Adrenal gland (tissue), 5 donors: ENCODE data around the gene QSOX2.

Source experiments
- POLR2A ChIP-seq, 2 donors: fragments of 450-650 bp; IDR thresholded peaks; one replicate each; pipeline ENCODE4 v1.6.1; 2017; ENCODE audit warnings: antibody characterized with exemption in 2 of 2, mild to moderate bottlenecking in 2 of 2, moderate library complexity in 1 of 2
- TF ChIP-seq, protein P1 (sequence below), 6 experiments: fragments of 450-650 bp in 4 of 6; fragments of 200-600 bp in 2 of 6; sonication (generic) in 1 of 6; IDR thresholded peaks; 1 replicate in 5 of 6; 2 replicates in 1 of 6; pipeline versions ENCODE4 v1.5.1 to v1.8.0; 2016 to 2021; ENCODE audit warnings: antibody characterized with exemption in 6 of 6, mild to moderate bottlenecking in 2 of 6, moderate library complexity in 1 of 6
- donor health status: DM: no; HTN: no; CAD: no.

DNA sequence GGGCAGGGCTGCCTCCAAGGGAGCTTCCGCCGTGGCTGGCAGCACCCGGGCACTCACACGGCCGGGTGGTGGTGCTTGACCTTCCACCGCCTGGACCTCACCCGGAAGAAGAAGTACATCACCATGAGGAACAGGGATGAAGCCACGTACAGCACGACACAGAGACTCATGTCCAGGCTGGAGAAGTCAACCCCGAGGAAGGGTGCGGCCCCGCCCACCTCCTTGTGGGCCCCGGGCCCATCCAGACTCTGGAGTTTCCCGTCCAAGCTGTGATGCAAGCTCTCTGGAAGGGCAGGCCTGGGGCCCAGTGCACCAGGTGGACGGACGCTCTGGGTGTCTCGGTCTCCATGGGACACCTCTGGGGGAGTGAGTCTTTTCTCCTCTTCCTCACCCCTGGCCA, 36.9 kb downstream of the QSOX2 start:
- TF ChIP-seq, protein P1, sequence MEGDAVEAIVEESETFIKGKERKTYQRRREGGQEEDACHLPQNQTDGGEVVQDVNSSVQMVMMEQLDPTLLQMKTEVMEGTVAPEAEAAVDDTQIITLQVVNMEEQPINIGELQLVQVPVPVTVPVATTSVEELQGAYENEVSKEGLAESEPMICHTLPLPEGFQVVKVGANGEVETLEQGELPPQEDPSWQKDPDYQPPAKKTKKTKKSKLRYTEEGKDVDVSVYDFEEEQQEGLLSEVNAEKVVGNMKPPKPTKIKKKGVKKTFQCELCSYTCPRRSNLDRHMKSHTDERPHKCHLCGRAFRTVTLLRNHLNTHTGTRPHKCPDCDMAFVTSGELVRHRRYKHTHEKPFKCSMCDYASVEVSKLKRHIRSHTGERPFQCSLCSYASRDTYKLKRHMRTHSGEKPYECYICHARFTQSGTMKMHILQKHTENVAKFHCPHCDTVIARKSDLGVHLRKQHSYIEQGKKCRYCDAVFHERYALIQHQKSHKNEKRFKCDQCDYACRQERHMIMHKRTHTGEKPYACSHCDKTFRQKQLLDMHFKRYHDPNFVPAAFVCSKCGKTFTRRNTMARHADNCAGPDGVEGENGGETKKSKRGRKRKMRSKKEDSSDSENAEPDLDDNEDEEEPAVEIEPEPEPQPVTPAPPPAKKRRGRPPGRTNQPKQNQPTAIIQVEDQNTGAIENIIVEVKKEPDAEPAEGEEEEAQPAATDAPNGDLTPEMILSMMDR (IDR thresholded peaks at IDR 0.05) = no peak
- TF ChIP-seq POLR2A (IDR thresholded peaks at IDR 0.05) = no peak
